HG02642 (cell line): ENCODE results near the gene NEK7.
A peak's percentile ranks its signal among the peaks of the same experiment; 100 is the strongest.

Experiments
- ATAC-seq: cut with Tn5 transposase; IDR thresholded peaks from one replicate; pipeline ENCODE4 v1.9.1; 2021; ENCODE audit warnings: mild to moderate bottlenecking; ENCODE audit not compliant: unreplicated experiment, poor library complexity

Gene NEK7

GRCh38 chr1:198141668-198142351 is 15.0 kb upstream of the NEK7 start:
- no peak for ATAC-seq

GRCh38 chr1:198143797-198144196 is 13.0 kb upstream of the NEK7 start:
- no peak for ATAC-seq

GRCh38 chr1:198147216-198147615 is 9.6 kb upstream of the NEK7 start:
- no peak for ATAC-seq

GRCh38 chr1:198150369-198150768 is 6.4 kb upstream of the NEK7 start:
- no peak for ATAC-seq

GRCh38 chr1:198151688-198152087 is 5.1 kb upstream of the NEK7 start:
- no peak for ATAC-seq

- no peak for ATAC-seq
Observed at GRCh38 chr1:198153103-198153502, 3.7 kb upstream of the NEK7 start.

- ATAC-seq: no peak
Observed at GRCh38 chr1:198153804-198154203, 3.0 kb upstream of the NEK7 start.

GRCh38 chr1:198155253-198155652 is 1.5 kb upstream of the NEK7 start:
- no peak for ATAC-seq

- peak; percentile 27 for ATAC-seq
Observed at GRCh38 chr1:198156111-198156744, 570 bp upstream of the NEK7 start.

GRCh38 chr1:198157241-198157846 is 546 bp downstream of the NEK7 start:
- peak; percentile 47 for ATAC-seq

GRCh38 chr1:198157847-198158725 is 1.3 kb downstream of the NEK7 start:
- no peak for ATAC-seq

GRCh38 chr1:198158735-198159589 is 2.2 kb downstream of the NEK7 start:
- ATAC-seq: peak; percentile 73

- no peak for ATAC-seq
Observed at GRCh38 chr1:198160222-198160621, 3.4 kb downstream of the NEK7 start.

- no peak for ATAC-seq
Observed at GRCh38 chr1:198160946-198161614, 4.3 kb downstream of the NEK7 start.

GRCh38 chr1:198161718-198162090 is 4.9 kb downstream of the NEK7 start:
- no peak for ATAC-seq

GRCh38 chr1:198162091-198162767 is 5.4 kb downstream of the NEK7 start:
- peak; percentile 25 for ATAC-seq

GRCh38 chr1:198165927-198166647 is 9.3 kb downstream of the NEK7 start:
- ATAC-seq: peak; percentile 28

- ATAC-seq: no peak
Observed at GRCh38 chr1:198166900-198167299, 10.1 kb downstream of the NEK7 start.
